C4-2B (cell line): Measurements from ENCODE around the gene AFMID.

Source experiments
- ZFX ChIP-seq: fragments of 450-650 bp; IDR thresholded peaks from 2 replicates; pipeline ENCODE4 v1.6.1; 2017
- TF ChIP-seq, protein P1 (sequence below): fragments of 450-650 bp; conservative IDR thresholded peaks from 2 replicates; pipeline ENCODE4 v1.5.1; 2017; ENCODE audit warnings: mild to moderate bottlenecking

GRCh38 chr17:78173097-78173715, 14.0 kb upstream of the AFMID start:
- TF ChIP-seq, protein P1, sequence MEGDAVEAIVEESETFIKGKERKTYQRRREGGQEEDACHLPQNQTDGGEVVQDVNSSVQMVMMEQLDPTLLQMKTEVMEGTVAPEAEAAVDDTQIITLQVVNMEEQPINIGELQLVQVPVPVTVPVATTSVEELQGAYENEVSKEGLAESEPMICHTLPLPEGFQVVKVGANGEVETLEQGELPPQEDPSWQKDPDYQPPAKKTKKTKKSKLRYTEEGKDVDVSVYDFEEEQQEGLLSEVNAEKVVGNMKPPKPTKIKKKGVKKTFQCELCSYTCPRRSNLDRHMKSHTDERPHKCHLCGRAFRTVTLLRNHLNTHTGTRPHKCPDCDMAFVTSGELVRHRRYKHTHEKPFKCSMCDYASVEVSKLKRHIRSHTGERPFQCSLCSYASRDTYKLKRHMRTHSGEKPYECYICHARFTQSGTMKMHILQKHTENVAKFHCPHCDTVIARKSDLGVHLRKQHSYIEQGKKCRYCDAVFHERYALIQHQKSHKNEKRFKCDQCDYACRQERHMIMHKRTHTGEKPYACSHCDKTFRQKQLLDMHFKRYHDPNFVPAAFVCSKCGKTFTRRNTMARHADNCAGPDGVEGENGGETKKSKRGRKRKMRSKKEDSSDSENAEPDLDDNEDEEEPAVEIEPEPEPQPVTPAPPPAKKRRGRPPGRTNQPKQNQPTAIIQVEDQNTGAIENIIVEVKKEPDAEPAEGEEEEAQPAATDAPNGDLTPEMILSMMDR, result no peak
- no peak for TF ChIP-seq ZFX
